TTC549 (cell line): ENCODE results near the gene NFIC.
"Not testable (repeated sequence)": the region's sequence is repeated elsewhere in the genome, so short reads cannot be mapped to it uniquely, and the experiment has no call there.

Experiments used
- FAIRE-seq: peaks from 2 replicates; lab custom pipeline; 2012; peaks lifted over from hg19 to GRCh38; lab: Jason Lieb, UNC

Gene NFIC

DNA sequence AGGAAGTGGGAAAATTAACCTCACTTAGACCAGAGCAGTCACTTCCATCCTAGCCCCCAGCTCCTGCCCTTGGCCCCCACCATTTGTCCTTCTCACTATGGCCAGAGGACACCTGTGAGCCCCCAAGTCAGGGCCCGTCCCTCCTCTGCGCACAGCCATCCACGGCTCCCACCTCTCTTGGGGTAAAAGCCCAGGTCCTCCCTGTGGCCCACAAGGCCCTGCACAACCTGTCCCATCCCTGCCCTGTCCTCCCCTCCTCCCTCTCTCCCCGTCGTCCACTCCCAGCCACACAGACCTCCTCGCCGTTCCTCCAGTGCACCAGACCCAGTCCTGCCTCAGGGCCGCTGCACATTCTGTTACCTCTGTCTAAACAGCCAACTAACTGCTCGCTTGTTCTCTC is 60.0 kb downstream of the NFIC start:
- no peak for FAIRE-seq

DNA sequence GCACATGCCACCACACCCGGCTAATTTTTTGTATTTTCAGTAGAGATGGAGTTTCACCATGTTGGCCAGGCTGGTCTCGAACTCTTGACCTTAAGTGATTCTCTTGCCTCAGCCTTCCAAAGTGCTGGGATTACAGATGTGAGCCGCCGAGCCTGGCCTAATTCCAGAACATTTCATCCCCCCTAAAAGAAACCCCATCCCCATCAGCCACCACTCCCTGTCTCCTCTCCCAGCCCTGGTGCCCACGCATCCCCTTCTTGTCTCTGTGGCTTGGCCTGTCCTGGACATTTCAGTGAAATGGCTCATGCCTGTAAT is 63.9 kb downstream of the NFIC start:
- FAIRE-seq, result not testable (repeated sequence)

DNA sequence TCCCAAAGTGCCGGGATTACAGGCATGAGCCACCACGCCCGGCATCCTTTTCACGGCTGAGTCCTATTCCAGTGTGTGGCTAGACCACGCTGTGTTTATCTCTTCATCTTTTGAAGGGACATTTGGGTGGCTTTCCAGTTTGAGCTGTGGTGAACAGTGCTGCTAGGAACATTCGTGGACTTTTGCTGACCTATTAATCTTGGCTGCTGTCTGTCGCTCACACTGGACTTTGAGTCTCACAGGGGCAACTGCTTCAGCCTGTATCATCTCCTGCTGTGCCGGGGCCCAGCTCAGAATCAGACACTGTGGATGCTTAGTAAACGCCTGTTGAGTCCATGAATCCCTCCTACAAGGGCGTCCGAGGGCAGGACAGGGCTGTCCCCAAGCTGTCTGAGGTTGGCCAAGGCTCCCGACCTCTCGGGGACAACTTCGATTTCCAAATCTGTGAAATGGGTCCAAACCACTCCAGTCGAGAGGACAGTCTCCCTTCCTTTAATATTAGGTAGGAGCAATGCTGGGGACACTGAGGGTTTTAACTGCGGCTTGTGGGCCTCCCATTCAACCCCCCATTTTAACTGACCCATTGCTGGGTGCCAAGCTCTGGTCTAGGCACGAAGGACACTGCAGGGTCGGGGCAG is 65.5 kb downstream of the NFIC start:
- FAIRE-seq, result no peak

DNA sequence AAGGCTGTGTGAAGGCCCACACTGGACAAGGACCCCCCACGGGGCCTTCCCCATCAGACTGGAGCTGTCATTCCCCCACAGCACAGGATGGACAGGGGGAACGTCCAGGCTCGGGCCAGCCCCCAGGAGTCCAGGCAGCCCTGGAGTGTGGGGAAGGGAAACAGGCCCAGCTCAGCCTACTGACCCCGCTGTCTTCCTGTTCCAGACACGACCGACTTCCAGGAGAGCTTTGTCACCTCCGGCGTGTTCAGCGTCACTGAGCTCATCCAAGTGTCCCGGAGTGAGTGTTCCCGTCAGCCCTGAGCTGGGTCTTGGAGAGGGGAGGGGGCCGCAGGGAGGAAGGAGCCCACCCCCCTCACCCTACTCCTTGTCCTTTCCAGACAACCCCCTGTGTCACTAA is 66.9 kb downstream of the NFIC start:
- no peak for FAIRE-seq

DNA sequence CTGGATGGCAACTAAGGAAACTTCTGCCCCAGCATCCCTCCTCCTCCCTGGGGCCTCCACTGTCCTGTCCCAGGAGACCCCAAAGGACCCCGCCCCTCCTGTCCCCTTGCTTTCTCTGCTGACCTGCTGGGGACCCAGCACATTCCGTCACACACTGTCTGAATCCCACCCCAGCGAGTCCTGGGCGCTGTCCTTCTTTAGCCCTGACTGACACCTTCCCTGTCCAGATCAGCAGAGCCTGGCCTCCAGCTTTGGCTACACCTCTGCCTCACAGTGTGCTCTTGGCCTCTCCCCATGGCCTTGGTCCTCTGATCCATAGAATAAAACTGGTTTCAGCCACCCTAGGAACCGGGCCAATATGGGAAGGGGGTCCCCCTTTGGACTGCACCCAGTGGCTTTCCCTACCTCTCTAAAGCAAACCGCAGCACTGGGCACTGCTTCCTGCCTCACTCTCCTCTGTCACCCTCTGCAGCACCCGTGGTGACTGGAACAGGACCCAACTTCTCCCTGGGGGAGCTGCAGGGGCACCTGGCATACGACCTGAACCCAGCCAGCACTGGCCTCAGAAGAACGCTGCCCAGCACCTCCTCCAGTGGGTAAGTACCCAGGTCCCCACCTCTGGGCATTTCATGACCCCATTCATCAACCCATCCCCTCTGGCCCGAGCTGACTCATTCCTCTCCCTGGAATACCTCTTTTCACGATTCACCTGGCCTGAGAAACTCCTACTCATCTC is 67.6 kb downstream of the NFIC start:
- no peak for FAIRE-seq

DNA sequence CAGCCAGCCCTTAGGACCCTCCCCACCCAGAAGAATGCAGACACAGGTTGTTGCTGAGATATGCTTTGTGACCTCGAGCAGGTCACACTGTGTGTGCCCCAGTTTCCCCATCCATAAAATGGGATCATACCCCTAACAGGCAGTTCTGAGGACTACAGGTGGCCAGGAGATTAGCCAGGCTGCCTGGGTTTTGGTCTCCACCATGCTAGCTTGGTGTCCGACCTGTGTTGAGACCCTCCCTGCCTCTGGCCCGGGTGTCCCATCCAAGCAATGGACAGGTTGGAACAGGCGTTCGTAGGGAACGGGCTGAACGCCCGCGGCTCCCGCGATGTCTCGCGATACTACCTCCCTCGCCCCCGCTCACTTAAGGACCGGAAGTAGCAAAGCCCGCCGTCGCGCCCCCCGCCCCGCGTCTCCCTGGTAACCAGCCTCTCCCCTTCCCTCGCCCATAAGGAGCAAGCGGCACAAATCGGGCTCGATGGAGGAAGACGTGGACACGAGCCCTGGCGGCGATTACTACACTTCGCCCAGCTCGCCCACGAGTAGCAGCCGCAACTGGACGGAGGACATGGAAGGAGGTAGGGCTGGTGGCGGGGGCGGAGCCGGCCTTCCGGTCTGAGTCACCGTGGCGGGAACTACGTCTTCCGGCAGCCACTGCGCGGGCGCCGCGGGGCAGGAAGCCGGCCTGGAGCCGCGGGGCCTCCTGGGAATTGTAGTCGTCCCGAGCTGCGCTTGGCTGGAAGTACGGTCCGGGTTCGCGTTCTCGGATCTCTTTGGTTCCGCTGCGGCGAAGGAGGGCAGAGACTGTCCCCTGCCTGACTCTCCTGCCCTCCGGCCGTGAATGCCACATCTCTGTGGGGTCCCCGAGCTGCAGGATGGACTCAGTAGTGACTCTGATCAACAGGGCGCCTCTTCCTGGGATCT is 68.5 kb downstream of the NFIC start:
- no peak for FAIRE-seq

DNA sequence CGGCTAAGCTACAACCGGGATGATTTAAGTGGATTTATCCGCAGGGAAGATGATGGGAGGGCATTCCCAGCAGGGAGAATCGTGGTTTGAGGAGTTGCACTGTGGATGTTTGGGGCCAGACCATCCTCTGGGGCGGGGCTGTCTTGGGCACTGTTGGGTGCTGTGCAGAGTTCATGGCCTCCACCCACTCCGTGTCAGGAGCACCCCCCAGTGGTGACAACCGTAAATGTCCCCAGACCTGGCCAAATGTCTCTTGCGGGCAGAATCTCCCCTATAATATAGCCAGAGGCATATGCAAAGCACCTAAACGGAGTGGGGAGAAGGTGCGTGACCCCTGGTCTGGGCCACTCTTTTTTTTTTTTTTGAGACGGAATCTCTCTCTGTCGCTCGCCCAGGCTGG is 73.7 kb downstream of the NFIC start:
- FAIRE-seq, result no peak

DNA sequence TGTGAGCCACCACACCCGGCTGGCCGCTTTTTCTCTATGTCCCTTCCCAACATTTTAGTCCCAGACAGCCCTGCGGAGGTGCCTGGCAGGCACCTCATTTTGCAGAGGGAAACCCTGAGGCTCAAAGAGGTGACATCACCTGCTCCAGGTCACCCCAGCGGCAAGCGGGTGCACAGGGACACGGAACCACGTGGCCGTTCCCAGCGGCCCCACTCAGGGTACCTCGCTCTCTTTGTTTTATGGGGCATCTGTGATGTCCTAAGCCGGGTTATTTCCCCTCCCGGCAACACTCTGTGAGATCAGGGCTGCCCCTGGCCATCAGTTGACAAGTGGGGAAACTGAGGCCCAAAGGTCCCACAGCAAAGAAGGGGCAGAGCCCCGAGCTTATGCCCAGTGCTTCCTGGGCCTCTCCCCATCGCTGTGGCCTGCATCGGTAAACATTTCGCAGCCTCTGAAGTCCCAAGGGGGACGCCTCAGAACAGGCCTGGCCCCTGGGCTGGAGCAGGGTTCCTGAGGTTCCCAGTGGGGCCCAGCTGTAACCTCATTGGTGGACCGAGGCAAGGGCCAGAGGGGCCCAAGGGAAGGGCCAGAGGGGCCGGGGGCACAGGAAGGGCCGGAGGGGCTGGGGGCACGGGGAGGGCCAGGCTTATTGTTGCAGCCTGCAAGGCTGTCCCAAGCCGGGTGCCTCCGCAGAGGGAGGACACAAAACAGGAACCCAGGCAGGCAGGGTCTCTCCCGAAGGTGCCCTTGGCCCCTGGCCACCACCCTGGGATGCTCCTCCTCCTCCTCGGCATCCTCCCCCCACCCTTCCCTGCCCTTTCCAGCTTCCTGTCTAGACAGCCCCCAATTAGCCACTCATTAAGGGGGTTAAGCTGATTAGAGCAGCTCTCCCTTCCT is 75.0 kb downstream of the NFIC start:
- FAIRE-seq, result no peak

DNA sequence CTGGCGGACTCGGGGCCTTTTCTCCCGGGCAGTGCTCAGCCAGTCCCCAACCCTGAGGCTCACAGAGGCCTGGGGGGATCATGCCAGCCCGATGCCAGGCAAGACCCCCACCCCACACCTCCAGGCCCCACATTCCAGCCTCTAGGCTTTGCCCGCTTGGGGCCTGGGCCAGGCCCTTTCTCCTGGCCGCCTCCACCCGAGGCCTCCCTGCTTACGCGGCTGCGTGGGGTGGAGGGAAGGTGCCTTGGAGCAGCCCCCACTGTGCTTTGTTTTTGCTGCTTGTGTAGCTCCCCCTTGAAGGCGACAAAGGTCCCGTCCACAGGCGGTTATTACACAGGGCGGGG is 75.6 kb downstream of the NFIC start:
- FAIRE-seq, result no peak

DNA sequence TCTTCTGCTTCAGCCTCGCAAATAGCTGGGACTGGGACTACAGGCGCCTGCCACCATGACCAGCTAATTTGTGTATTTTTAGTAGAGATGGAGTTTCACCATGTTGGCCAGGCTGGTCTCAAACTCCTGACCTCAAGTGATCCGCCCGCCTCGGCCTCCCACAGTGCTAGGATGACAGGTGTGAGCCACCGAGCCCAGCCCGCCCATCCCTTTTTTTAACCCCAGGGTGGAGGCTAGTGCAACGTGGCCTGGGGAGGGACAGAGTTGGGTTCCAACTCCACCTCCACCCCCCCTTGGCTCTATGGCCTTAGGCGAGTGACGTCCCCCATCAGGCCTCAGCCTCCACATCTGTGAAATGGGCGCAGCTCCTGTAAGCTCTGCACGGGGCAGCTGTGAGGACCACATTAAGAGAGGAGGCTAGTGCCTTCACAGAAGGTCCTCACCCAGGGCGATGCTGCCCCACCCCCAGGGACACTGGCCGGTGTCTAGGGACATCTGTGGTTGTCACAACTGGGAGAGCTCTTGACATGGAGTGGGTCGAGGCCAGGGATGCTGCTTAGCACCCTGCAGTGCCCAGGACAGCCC is 76.2 kb downstream of the NFIC start:
- no peak for FAIRE-seq

DNA sequence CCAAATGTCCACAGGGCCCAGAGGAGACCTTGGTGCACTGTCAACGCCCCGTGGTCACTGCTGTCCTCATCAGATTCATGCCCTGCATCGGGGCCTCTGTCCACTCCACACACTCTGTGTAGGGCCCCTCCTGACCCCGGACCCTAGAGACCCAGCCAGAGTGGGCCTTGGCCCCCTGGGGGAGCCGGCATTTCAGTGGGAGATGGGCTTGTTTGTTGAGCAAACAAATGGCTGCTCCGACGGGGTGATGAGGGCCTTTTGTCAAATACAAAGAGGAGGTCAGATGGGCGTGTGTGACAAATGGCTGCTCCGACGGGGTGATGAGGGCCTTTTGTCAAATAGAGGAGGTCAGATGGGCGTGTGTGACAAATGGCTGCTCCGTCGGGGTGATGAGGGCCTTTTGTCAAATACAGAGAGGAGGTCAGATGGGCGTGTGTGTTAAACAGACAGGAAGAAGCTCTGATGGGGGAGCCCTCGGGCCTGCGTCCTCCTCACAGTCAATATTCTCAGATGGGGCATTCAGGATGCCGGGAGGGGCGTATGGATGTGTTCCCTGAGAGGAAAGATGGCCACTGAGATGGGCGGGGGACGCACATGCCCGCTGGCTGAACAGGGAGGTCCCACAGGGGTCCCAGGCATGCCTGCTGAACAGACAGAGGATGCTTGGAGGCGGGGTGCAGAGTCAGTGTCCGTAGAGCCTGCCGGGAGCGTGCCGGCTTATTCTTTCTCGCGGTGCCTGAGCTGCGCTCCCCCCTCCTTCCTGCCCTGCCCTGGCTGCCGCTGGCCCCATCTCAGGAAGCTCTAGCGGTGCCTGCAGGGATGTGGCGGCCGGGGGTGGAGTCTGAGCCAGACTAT is 77.7 kb downstream of the NFIC start:
- no peak for FAIRE-seq

DNA sequence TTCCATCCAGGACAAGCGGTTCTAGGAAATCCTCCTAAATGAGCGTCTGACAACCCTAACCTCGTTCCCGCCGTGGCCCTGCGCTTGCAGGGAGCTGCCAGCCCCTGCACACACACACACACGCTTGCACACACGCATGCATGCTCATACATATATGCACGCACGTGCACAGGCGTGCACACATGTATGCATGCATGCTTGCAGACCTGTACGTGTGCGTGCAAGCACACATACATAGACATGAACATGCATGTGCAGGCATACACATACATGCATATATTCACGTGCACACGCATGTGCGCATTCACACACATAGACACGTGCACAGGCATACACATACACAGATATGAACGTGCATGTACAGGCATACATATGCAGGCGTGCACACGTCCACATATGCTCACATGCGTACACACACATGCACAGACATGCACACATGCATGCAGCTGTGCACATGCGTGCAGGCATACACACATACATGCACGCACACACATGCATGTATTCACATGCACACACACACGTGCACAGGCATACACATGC is 78.4 kb downstream of the NFIC start:
- no peak for FAIRE-seq

DNA sequence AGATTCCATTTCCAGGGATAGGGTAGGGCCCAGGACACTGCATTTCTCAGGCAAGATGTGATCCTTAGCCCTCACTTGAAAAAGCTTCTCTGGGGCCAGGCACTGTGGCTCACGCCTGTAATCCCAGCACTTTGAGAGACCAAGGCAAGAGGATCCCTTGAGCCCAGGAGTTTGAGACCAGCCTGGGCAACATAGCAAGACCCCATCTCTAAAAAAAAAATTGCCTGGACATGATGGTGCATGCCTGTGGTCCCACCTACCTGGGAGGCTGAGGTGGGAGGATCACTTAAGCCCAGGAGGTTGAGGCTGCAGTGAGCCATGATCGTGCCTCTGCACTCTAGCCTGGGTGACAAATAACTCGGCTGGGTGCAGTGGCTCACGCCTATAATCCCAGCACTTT is 80.3 kb downstream of the NFIC start:
- not testable (repeated sequence) for FAIRE-seq

DNA sequence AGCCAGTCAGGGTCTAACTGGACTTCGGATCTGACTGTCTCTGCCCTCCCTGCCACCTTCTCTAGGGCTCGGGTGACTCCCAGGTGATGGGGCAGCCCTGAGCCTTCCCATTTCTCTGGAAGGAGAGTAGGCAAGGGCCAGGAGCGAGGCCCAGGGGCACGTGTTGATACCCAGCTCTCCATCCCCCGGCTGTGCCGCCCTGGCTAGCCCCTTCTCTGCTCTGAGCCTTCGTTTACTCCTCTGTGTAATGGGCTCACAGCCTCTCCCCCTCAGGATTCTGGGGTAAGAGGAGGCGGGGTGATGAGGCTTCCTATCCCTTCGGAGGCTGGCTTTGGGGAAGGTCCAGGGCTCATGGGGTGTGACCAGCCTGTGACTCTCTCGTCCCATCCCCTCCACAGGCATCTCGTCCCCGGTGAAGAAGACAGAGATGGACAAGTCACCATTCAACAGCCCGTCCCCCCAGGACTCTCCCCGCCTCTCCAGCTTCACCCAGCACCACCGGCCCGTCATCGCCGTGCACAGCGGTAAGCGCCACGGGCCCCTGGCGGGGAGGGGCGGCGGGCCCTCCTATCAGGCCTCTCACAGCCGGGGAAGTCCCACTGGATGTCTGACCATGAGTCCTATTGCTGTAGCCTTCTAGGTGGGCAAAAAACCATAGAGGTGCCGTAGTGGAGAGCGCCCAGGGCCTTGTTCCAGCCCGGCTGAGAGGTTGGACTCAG is 82.4 kb downstream of the NFIC start:
- FAIRE-seq, result no peak

DNA sequence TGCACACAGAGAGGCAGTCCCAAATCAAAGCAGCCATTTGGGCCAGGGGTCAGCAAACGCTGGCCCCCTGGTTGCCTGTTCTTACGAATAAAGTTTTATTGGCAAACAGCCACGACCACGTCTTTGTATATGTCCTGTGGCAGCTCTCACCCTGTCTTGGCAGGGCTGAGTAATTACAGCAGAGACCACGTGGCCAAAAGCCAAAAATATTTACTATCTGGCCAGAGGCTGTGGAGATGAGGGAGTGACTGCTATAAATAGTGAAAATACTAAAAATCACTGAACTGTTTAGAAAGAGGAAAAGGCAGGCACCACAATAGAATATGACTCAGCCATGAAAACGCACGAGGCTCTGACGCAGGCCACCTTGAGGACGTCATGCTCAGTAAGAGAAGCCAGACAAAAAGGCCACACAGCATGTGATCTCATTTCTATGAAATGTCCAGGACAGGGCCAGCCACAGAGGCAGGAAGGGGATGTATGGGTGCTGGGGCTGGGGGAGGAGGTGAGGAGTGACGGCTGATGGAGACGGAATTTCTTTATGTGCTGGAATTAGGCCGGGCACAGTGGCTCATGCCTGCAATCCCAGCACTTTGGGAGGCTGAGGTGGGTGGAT is 84.5 kb downstream of the NFIC start:
- FAIRE-seq, result no peak

DNA sequence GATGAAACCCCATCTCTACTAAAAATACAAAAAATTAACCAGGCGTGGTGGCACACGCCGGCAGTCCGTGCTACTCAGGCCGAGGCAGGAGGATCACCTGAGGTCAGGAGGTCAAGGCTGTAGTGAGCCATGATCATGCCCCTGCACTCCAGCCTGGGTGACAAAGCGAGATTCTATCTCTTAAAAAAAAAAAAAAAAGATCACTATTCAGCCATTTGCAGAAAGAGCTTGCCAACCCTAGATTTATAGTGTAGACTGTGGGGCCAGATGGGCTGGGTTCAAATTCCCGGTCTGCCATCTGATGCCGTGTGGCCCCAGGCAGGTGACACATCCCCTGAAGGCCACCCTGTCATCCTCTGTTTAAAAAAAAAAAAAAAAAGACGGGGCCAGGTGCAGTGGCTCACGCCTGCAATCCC is 85.1 kb downstream of the NFIC start:
- FAIRE-seq, result no peak

DNA sequence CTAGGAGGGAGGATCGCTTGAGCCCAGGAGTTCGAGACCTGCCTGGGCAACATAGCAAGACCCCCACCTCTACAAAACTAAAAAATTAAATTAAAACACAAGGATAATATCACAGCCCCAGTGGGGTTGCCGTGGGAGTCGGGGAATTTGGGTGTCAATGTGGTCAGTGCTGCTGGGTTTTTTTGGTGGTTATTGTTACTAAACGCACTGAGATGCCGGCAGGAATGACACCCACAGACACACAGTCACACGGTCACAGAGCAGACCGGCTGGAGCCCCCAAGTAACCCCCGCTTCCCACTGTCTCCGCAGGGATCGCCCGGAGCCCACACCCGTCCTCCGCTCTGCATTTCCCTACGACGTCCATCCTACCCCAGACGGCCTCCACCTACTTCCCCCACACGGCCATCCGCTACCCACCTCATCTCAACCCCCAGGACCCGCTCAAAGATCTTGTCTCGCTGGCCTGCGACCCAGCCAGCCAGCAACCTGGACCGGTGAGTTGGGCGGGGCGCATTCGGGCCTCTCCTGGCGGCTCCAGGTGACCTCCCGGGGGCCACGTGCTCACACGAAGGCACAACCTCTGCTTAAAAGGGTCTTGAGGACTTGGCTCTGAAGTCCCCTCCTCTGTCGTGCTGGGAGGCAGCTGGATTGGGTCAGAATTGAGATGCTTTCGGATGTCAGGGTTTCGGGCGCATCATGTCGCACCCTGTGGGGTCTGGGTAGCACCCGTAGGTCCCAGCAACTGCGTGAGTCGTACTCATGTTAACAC is 86.0 kb downstream of the NFIC start:
- no peak for FAIRE-seq

DNA sequence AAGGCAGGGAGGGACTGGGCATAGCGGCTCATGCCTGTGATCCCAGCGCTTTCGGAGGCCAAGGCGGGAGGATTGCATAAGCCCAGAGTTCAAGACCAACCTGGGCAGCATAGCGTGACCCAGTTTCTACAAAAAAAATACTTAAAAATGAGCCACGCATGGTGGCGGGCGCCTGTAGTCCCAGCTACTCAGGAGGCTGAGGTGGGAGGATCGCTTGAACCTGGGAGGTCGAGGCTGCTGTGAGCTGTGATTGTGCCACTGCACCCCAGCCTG is 86.5 kb downstream of the NFIC start:
- FAIRE-seq, result not testable (repeated sequence)

DNA sequence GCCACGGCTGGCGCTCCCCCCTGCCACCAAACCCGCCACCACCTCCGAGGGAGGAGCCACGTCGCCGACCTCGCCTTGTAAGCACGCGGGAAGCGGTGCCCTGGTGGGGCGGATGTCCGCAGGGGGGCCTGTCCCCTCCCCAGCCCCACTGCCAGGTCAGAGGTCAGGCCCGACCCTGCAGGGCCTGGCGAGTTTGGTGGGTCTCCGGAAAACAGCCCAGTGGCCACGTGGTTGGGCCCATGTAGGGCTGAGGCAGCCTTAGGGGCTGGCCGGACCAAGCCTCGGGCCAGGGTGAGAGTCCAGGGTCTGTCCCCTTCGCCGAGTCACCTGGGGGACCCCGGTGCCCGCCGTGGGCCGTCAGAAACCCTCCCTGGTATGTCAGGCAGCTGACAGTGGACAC is 87.5 kb downstream of the NFIC start:
- no peak for FAIRE-seq
